ENCODE measurements around the gene LAGE3.

The LAGE3 gene, protein sequence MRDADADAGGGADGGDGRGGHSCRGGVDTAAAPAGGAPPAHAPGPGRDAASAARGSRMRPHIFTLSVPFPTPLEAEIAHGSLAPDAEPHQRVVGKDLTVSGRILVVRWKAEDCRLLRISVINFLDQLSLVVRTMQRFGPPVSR

DNA sequence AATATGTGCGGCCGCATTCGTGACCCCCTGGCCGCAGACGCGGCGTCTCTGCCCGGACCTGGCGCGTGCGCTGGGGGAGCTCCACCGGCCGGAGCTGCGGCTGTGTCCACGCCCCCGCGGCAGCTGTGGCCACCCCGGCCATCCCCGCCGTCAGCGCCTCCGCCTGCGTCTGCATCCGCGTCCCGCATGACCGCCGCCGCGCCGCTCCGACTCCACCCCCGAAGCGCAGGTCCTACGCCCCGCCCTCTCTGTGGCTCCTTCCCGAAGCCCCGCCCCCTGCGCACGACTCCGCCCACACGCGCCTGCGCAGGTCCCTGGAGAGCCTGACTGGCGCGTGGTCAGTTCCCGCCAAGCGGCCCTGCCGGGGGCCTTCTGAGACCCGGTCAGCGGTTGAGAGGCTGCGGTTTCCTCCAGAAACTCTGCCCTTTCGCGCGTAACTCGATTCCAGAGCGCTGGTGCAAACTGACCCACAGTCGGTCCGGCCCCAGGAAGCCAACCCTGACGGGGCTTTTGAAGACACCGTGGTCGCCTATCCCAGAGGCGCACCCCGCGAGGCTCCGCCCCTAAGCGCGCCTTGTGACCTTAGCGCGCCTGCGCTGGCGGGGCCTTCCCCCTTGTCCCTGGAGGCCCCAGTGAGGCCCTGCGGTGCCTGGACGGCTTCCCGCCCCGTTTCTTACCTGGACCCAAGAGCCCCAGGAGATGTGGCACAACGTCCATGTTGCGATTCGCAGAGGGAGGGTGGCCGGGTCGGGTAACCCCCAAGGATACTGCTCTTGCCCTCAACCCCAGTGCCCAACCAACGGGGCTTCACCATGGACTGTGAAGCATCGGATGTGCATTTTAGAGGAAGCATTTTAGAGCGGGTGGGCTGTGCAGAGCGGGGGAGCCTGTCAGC, at the start of gene LAGE3:
TSS of gene LAGE3 (minus strand) at position 554 of the 895 bp plus-strand sequence. CDS start at position 188, 366 bp downstream.
- DNase-seq = peak; percentile 95

DNA sequence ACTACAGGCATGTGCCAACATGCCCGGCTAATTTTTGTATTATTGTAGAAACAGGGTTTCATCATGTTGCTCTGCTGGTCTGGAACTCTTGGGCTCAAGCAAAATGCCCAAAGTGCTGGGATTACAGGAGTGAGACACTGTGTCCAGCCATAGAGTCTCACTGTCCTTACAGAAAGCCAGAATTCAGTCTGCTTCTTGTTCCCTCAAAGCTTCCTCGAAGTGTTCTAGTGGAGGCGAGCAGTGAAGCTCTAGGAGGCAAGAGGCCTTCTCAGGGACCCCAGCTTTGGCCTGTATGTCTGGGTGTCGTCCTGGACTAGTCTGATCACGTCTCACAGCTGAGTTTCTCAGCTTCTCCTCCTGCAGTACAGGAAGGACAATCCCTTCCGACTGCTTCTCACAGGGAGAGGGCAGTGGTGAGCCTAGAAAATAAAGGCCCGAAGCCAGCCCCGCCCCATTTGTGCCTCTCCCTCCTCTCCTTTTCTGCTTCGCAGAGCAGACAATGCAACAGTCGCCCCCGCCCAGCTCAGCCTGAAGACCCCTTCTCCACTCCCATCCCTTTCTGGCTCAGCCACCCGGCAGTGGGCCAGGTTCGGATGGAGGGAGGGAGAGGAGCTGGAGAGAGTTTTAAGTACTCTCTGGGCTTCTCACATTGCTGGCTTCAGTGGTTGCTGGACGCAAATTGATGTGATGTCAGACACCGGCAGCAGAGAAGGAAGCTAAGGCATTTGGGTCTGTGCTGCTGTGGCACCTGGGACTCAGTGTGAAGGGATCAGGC, 48.0 kb upstream of the LAGE3 start:
- peak; percentile 52 for DNase-seq

DNA sequence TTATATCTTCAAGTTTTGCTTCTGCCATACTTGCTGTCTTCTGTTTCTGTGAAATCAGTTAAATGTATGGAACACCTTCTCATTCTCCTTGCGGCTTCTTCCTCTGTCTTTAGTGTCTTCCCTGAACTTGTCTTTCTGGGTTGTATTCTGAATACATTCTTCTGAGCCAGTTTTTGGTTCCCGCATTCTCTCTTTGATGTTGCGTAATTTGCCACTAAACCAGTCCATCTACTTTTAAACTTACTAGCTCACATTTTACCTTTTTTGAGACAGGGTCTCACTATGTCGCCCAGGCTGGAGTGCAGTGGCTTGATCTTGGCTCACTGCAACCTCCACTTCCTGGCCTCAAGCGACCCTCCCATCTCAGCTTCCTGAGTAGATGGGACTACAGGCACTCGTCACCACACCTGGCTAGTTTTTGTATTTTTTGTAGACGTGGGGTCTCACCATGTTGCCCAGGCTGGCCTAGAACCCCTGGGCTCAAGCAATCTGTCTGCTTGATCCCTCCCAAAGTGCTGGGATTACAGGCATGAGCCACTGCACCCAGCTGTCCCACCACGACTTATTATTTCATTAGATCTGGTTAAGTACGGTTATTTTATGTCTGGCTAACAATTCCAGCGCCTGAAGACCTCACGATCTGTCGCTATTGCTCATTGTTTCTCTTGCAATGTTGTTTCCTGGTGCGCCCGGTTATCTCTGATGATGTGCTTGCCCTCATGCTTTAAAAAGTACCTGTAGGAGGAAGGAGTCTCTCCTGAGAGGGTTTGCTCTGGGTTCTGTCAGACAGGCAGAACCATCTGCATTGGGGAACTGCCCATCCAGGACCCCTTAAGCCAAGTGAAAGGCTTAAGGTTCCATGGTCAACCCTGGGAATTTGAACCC, 46.8 kb upstream of the LAGE3 start:
- no peak for DNase-seq

DNA sequence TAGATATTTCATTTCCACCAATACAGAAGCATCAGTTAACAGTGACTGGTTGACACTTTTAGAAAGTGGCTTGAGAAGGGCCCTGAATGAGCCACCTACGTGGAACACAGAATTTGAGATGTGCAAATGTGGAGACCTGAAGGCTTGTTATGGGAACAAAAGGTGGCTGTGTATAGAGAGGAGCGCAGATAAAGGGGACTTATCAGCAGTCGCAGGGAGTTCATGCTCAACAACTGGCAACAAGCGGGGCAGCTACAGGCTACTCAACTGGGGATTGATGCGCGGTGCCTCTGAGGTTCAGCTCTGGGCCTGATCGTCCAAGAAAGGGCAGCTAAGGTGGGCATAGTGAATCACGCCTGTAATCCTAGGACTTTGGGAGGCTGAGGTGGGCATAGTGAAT, 40.3 kb upstream of the LAGE3 start:
- no peak for DNase-seq

DNA sequence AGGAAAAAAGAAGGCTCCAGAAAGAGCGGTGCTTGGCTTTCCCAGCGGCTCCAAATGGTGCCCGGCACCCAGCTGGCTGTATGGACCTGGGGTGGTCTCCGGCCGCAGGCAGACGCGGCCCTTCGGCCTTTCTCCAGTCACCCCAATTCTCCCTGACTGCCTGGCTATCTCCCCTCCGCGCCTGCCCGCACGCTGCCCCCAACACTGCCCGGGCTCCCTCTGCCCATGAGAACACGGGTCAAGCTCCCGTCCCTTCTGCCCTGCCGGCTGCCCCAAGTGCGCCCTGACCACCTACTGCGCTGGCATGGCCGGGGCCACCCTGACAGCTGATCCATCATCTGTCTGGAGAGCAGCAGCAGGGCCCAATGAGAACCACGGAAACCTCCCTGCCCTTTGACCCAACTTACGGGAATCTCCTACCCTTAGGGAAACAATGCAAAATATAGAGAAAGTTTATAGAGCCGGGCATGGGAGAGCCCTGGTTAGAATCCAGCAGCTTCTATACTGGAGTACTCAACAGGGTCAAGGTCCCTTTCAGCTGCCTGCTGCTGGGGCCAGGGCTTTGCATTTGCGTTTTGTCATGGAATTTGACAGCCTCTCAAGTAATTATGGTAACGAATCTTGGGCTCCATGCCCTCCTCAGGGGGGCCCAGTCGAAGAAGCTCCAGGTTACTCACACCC, 38.2 kb upstream of the LAGE3 start:
- no peak for DNase-seq

DNA sequence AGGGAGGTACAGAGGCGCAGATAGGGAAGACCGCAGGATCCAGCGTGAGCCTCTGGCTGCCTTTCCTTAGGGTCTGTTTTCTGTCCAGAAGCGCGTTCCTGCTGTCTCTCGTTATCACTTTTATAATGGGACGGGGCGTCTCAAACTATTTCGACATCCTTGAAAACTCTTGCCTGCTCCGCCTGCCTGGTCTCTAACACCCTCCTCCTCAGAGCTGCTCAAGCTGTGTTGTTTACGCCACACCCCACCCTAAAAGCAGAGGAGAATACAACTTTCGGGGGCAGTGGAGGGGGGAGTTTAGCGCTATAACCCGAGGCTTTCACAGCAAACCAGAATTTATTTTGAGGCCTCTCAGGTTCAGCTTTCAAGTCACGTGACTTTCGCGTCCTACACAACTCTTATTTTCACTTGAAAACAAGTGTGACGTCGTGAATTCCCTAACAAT, 37.6 kb upstream of the LAGE3 start:
- DNase-seq = no peak

DNA sequence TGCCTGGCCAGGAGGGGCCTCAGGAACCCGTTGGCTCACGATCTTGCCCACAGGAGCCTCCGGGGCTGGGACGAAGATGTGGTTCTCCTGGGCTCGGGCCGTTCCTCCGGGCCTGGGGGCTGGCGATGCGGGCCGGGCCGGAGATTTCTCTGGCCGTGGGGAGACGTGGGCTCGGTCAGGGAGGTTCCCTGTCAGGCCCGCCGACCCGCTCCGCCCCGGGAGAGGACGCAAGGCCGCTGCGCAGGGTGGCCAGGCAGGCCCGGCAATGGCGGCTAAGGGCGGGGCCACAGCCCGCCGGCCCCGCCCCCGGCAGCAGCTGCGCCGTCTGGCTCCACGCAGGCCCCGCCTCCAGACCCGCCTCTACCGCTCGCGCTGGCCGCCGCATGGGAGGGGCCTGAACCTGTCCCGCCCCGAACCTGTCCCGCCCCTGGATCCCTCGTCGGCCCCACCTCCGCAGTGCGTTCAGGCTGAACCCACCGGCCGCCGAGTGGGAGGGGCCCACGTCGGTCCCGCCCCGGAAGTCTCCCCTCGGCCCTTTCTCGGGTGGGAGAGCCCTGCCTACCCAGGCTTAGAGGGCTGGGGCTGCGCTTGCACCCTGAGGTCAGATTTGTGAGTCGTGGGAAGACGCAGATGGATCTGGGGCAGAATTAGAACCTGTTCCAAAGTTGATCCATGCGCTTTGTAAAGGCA, 37.0 kb upstream of the LAGE3 start, which contains the start of gene FAM3A:
TSS of gene FAM3A (minus strand) at position 267 of the 690 bp plus-strand sequence. CDS start 460 bp downstream, outside the sequence.
- peak; percentile 92 for DNase-seq

DNA sequence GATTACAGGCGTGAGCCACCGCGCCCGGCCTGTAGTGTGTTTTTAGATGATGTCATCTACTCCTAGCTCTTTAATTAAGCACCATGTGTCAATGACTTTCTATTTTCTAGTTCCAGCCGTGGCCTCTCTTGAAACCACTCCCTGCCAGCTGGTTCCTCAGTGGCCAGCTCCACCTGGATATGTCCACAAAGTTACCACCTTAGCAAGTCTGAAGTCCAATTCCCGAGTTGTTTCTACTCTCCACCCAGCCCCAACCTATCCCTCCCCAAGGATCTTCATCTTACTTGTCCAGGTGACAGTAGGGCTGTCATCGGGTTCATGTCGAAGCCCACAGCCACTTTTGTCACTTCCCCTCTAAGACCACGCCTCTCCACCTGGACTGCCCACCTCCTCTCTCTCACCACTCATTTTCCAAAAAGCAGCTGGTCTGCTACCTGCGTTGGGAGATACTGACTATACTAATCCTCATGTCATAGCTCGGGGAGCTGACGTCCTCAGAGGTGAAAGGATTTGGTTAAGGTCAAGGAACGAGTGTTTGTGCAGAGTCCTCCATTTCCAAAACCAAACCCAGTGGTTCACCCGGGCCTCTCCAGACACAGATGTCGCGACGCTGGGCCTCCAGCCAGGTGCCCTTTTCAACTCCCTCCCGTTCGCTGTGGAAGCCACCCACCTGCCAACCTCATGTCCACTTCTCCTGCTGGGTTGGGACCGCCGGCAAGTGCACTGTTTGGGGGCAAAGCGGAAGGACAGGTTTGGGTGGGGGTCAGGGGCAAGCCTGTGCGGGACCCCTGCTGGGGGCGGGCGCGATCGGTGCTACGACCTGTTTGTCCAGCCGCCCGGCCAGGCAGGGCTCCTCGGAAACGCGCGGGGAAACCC, 36.2 kb upstream of the LAGE3 start:
- DNase-seq = no peak

DNA sequence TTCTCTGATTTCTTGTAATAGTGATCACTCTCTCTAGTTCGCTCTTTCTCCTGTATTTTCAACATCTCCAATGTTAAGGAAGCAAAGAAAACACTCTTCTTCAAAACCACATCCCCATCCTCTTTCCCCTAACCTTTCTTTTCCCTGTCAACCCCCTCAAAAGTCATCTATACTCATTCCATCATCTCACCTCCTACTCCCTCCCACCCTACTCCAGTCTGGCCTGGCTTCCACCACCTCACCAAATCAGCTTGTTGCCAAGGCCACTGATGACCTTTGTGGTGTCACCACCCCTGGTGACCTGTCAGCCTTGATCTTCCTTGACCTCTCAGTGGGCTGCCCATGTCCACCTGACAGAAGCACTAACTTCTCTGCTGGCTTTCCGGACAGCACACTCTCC, 34.6 kb upstream of the LAGE3 start:
- DNase-seq = no peak

DNA sequence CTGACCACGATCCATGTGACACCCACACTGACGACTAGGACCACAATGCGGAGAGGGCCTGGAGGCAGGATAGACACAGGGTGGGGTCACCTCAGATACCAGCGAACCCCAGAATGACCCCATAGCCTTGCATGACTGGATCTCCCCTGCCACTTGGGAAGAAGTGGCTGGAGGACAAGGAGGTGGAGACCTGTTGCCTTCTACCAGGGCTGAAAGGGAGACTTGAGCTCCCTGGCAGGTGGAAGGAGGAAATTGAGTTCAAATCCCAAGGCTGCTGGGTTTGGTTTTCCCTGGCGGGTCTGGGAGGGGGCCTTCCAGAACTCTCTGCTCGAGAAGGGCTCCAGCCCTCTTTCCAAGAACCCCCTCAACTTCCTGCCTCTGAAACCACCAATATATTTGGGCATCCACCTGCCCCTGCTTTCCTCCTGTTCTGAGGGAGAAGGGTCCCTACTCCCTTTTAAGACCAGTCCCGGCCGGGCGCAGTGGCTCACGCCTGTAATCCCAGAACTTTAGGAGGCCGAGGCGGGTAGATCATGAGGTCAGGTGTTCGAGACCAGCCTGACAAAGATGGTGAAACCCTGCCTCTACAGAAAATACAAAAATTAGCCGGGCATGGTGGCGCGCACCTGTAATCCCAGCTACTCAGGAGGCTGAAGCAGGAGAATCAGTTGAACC, 33.9 kb upstream of the LAGE3 start:
- no peak for DNase-seq

DNA sequence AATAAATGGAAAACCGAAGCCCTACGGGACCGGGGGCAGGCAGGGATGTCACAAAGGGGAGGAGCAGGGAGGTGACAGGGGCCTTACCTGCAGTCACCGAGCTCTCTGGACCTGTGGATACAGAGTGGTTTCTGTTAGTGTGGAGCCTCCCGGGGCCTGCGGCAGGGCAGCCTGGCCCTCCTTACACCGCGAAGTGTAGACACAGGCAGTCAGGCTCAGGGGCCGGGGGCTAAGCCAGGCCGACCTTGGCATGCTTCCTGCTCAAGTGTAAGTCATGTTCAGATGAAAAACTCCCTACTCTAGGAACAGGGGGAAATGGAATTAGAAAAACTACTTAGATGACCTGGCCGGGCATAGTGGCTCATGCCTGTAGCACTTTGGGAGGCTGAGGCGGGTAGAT, 32.7 kb upstream of the LAGE3 start:
- no peak for DNase-seq

DNA sequence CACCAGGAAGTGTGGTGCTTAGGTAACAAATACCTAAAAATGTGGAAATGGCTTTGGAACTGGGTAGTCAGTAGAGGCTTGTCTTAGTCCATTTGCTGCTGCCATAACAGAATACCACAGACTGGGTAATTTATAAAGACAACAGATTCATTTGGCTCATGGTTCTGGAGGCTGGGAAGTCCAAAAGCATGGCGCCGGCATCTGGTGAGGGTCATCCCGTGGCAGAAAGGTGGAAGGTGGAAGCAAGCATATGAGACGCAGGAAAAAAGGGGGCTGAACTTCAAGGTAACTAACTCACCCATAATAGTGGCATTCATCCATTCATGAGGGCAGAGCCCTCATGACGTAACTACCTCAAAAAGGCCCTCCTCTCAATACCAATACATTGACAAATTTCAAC, 30.4 kb upstream of the LAGE3 start:
- DNase-seq = no peak

DNA sequence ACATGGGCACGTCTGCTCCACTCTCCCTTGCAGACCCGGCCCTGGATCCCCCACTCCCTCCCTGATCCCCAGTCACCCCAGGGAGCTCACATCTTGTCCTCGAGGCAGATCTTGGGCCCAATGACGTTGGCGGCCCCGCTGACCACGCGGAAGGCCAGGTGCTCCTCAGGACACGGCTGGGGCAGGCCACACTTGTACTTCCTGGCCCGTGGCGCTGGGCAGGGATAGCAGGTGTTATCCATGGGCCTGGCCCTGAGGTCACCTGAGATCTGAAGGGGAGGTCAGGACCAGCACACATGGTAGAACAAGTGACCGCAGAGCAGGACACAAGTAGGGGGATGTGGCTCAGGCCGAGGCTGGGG, 29.3 kb upstream of the LAGE3 start:
- DNase-seq = no peak

DNA sequence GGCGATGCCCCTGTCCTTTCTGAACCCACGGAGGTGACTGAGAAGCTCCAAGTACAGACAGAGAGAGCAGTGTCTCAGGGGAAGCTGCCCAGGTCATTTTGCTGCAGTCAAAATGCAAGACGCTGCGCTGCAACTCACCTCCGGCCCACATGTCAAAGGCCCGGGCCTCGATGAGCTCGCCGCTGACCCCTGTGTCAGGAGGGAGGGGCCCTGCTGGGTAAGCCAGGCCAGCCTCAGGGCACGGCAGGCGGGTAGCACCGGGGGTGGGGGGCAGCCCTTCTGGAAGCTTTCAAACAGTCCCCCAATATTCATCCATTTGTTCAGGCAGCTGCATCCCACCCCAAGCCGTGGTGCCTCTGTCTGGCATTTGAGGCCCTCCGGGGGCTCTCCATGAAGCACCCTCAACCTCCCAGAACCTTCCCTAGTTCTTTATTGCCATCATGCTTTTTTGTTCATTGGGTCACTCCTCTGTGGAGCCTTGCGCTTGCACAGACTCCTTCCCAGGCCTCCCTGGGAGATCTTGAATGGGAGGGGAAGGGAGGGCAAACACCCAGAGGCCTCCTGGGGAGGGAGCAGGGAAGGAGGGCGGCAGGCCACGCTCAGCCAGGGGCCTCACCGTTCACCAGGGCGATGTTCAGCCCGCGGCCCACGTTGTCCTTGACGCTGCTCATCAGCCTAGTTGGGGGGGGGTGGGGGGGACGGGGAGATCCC, 28.7 kb upstream of the LAGE3 start:
- no peak for DNase-seq

DNA sequence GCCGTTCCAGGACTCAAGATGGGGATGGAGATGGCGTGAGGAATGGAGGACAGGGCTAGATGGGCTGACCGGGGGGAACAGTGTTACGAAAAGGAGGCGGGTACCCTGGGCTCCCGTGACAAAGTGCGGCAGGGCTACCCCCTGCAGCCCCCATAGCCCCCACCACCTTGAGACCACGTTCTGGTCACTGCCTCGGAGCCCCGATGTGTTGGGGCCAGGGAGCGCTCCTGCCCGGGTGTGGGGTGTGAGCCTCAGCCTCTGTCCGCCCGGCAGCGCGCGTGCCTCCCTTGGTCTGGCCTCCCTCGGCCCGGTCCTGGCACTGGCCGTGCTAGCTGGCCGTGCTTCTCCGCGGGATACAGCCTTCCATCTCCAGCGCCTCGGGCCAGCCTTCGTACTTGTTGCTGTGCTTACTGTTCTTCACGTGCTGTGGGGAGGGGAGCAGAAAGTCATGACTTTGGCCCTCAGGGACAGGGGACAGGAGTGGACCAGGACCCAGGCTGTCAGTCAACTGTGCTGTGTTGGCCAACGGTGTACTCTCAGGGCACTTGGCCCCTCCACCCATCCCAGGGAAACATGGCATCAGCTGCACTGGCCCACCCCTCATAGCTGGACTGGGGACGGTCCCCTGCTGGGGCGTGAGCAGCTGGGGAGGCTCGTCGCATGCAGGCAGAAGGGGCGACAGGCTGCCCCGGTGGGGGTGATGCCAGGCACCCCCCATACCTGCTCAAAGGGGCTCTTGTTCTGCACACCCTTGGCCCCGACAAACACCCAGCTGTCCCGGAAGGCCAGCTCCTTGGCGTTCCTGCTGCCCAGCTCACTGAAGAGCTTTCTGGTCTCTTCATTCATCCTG, 27.6 kb upstream of the LAGE3 start:
- no peak for DNase-seq

DNA sequence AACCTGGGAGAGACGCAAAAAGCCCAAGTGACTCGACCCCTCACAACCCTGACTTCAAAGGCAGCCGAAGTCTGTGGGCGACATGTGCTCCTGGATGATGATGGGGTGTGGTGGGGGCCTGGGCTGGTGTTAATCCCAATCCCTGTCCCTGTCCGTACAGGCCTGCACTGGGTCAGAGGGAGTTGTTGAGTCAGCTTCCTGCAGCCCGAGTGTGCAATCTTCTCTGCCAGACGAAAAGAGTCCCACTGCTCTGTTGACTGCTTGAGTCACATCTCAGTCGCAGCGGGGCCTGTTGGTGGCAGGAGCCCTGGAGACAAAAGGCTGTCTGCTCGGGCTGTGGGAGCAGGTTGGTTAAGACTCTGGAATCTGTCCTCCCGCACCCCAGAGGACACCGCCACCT, 26.7 kb upstream of the LAGE3 start:
- no peak for DNase-seq

DNA sequence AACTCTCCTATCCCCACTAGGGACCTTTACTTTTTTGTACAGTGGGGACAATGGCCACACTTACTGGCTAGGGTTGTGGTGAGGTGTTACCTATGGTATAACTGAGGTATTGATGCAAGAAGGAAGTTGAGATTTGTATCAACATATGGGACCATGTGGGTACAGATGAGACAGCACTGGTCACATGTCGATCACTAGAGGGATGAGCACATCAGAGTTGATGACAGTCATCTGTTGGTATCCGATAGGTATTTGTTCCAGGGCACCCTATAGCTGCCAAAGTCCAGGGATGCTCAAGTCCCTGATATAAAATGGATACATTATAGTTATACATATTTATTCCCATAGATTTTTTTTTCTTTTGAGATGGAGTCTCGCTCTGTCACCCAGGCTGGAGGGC, 23.9 kb upstream of the LAGE3 start:
- DNase-seq = no peak

DNA sequence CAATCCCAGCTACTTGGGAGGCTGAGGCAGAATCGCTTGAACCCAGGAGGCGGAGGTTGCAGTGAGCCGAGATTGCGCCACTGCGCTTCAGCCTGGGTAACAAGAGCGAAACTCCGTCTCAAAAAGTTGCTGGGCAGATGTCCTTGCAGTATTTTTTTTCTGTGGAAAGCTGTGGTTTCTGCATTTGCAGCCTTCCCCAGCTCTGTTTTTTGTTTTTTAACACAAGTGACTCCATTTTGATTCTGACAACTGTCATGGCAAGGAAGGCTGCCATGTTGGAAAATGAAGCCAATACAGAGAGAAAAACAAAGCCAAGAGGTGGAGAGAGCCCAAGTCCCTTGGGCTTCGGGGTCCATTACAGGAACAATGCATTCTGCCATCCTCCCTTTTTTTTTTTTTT, 23.0 kb upstream of the LAGE3 start:
- DNase-seq = no peak
